ENCODE measurements around the gene AGAP3. TPM values are rescaled to one million over a fixed set of nuclear protein-coding genes. Genes with fewer than 3 reads are reported as not detected.

AGAP3 gene
- polyA plus RNA-seq, 1 donor = 89.6 TPM

- no peak for DNase-seq
Measured at GRCh38 chr7:151074817-151075661, 11.2 kb upstream of the AGAP3 start.

GRCh38 chr7:151075662-151075971 is 10.7 kb upstream of the AGAP3 start:
- no peak for DNase-seq

GRCh38 chr7:151075978-151076426 is 10.3 kb upstream of the AGAP3 start:
- DNase-seq = no peak

- no peak for DNase-seq
Measured at GRCh38 chr7:151076863-151077704, 9.2 kb upstream of the AGAP3 start.

- no peak for DNase-seq
Measured at GRCh38 chr7:151077705-151078232, 8.5 kb upstream of the AGAP3 start.

- no peak for DNase-seq
Measured at GRCh38 chr7:151078233-151079040, 7.8 kb upstream of the AGAP3 start.

GRCh38 chr7:151079199-151079910 is 6.9 kb upstream of the AGAP3 start:
- no peak for DNase-seq

GRCh38 chr7:151080067-151080521 is 6.2 kb upstream of the AGAP3 start:
- no peak for DNase-seq

- DNase-seq = peak; percentile 94
Measured at GRCh38 chr7:151080522-151081169, 5.6 kb upstream of the AGAP3 start, which contains the start of gene FASTK. FASTK (minus strand) TSS chr7:151080809; CDS start chr7:151080766, 43 bp downstream.

- DNase-seq = no peak
Measured at GRCh38 chr7:151081170-151082101, 4.8 kb upstream of the AGAP3 start.

GRCh38 chr7:151082141-151083070 is 3.9 kb upstream of the AGAP3 start:
- no peak for DNase-seq

- DNase-seq = no peak
Measured at GRCh38 chr7:151083071-151083823, 3.0 kb upstream of the AGAP3 start, which contains the start of gene TMUB1. TMUB1 (minus strand) TSS chr7:151083493; CDS start chr7:151082563, 930 bp downstream.

GRCh38 chr7:151083824-151084160 is 2.5 kb upstream of the AGAP3 start:
- DNase-seq = no peak

- DNase-seq = no peak
Measured at GRCh38 chr7:151085329-151085690, 965 bp upstream of the AGAP3 start.

- no peak for DNase-seq
Measured at GRCh38 chr7:151086802-151087244, 548 bp downstream of the AGAP3 start.

- no peak for DNase-seq
Measured at GRCh38 chr7:151087245-151088018, 1.2 kb downstream of the AGAP3 start.
